ENCODE measurements around the gene ARAF.

ARAF gene

DNA sequence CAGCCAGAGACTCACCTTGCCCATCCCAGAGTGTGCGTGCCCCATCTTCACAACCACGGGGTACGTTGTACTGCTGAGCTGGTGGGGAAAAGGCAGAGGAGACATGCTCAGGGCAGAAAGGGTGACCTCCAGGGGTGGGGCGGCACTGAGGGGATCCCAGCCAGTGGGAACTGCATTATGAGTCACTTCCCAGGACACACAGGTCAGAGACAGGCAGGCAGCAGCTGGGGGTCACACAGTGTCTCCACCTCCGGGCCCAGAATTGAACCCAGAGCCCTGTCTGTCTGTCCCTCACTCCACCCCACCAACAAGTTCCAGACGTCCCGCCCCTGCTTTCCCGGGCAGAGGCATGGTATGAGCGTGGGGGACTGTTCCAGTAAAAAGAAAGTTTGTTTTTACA is 16.4 kb downstream of the ARAF start:
- H3K36me3 ChIP-seq (ENCODE audit: insufficient read depth, low read length) = no peaks in the 10 kb centered on the region
- H3K27me3 ChIP-seq (ENCODE audit: control insufficient read depth in 1 of 2, insufficient read depth in 2 of 2, low read length in 2 of 2) = peaks cover 0 to 20% of the 10 kb centered on the region in 2 donors
- no peak overlapping the region for H3K9ac ChIP-seq (ENCODE audit: low read length)
- H3K9me3 ChIP-seq (ENCODE audit: low read length) = no peaks in the 10 kb centered on the region
- H3K27ac ChIP-seq (ENCODE audit: low read depth, low read length) = no peak overlapping the region
- no peak overlapping the region for H3K4me3 ChIP-seq (ENCODE audit: low read depth in 1 of 2, low read length in 2 of 2)
- H3K4me1 ChIP-seq (ENCODE audit: insufficient read depth, low read length) = peaks cover 7% of the 10 kb centered on the region

DNA sequence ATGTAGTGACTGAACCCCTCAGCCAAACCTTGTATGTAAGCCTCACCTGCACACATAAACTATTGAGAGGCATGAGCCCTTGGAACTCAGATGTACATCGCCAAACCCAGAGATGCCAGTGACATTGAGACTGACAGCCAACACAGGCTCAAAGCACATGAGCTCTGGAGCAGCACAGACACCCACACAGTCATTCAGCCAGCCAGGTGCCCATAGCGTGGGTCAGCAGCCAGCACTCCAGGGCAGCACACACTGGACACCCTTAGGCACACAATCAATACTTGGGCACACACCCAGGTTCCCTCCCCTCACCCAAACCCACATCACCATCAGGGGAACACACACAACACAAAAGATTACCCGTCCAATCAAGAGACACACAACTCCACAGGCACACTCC is 16.9 kb downstream of the ARAF start:
- Histone ChIP-seq H3K27ac (ENCODE audit: low read depth, low read length) (no peak overlapping the region), H3K9me3 (ENCODE audit: low read length) (no peaks in the 10 kb centered on the region), H3K4me3 (ENCODE audit: low read depth in 1 of 2, low read length in 2 of 2) (no peak overlapping the region), H3K9ac (ENCODE audit: low read length) (no peak overlapping the region), H3K4me1 (ENCODE audit: insufficient read depth, low read length) (peaks cover 6% of the 10 kb centered on the region), H3K27me3 (ENCODE audit: control insufficient read depth in 1 of 2, insufficient read depth in 2 of 2, low read length in 2 of 2) (peaks cover 0 to 17% of the 10 kb centered on the region in 2 donors), H3K36me3 (ENCODE audit: insufficient read depth, low read length) (no peaks in the 10 kb centered on the region)

- Histone ChIP-seq H3K9me3 (ENCODE audit: low read length) (no peaks in the 10 kb centered on the region), H3K27me3 (ENCODE audit: control insufficient read depth in 1 of 2, insufficient read depth in 2 of 2, low read length in 2 of 2) (peaks cover 0 to 9% of the 10 kb centered on the region in 2 donors), H3K4me1 (ENCODE audit: insufficient read depth, low read length) (no peaks in the 10 kb centered on the region), H3K9ac (ENCODE audit: low read length) (no peak overlapping the region), H3K27ac (ENCODE audit: low read depth, low read length) (no peak overlapping the region), H3K36me3 (ENCODE audit: insufficient read depth, low read length) (no peaks in the 10 kb centered on the region), H3K4me3 (ENCODE audit: low read depth in 1 of 2, low read length in 2 of 2) (no peak overlapping the region)
Measured at GRCh38 chrX:47578692-47579091, 17.7 kb downstream of the ARAF start.

- Histone ChIP-seq H3K4me3 (ENCODE audit: low read depth in 1 of 2, low read length in 2 of 2) (no peak overlapping the region), H3K27ac (ENCODE audit: low read depth, low read length) (no peak overlapping the region), H3K9ac (ENCODE audit: low read length) (no peak overlapping the region), H3K27me3 (ENCODE audit: control insufficient read depth in 1 of 2, insufficient read depth in 2 of 2, low read length in 2 of 2) (peaks cover 0 to under 1% of the 10 kb centered on the region in 2 donors), H3K36me3 (ENCODE audit: insufficient read depth, low read length) (no peaks in the 10 kb centered on the region), H3K4me1 (ENCODE audit: insufficient read depth, low read length) (no peaks in the 10 kb centered on the region), H3K9me3 (ENCODE audit: low read length) (no peaks in the 10 kb centered on the region)
Measured at GRCh38 chrX:47579537-47579936, 18.5 kb downstream of the ARAF start.

GRCh38 chrX:47581731-47582647 is 21.0 kb downstream of the ARAF start, which contains the start of gene TIMP1:
Gene TIMP1 (plus strand): TSS chrX:47582436. CDS start chrX:47583416, 980 bp downstream.
- Histone ChIP-seq H3K27ac (ENCODE audit: low read depth, low read length) (peak within 1 kb of the TSS; percentile 67), H3K36me3 (ENCODE audit: insufficient read depth, low read length) (no peaks in the 10 kb centered on the region), H3K9me3 (ENCODE audit: low read length) (no peaks in the 10 kb centered on the region), H3K27me3 (ENCODE audit: control insufficient read depth in 1 of 2, insufficient read depth in 2 of 2, low read length in 2 of 2) (no peaks in the 10 kb centered on the region), H3K9ac (ENCODE audit: low read length) (peak within 1 kb of the TSS; percentile 39), H3K4me3 (ENCODE audit: low read depth in 1 of 2, low read length in 2 of 2) (peak within 1 kb of the TSS; percentile 2 to 21), H3K4me1 (ENCODE audit: insufficient read depth, low read length) (no peaks in the 10 kb centered on the region)

DNA sequence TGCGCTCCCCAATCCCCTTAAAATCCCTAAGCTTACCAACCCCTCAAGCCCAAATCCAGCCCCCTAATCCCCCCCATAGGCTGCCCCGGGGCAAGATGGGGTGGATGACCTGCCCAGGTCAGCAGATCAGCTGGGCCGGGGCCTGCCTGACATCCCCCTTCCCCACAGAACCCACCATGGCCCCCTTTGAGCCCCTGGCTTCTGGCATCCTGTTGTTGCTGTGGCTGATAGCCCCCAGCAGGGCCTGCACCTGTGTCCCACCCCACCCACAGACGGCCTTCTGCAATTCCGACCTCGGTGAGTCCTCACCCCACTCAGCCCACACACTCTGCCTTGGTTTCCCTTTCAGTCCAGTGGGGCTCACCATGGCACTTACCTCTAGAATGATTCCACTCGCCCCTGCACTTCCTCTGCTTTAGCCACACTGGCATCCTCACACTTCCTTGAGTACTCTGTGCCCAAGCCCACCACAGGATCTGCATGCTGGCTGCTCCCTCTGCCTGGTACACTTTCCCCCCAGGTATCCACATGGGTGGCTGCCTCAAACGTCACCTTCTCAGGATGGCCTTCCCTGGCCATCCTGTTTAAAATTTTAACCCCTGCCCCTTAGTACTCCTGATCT is 22.3 kb downstream of the ARAF start:
- Histone ChIP-seq H3K36me3 (ENCODE audit: insufficient read depth, low read length) (no peaks in the 10 kb centered on the region), H3K9me3 (ENCODE audit: low read length) (no peaks in the 10 kb centered on the region), H3K4me1 (ENCODE audit: insufficient read depth, low read length) (no peaks in the 10 kb centered on the region), H3K27me3 (ENCODE audit: control insufficient read depth in 1 of 2, insufficient read depth in 2 of 2, low read length in 2 of 2) (no peaks in the 10 kb centered on the region), H3K9ac (ENCODE audit: low read length) (peak overlapping the region; percentile 39), H3K4me3 (ENCODE audit: low read depth in 1 of 2, low read length in 2 of 2) (no peak overlapping the region), H3K27ac (ENCODE audit: low read depth, low read length) (no peak overlapping the region)

DNA sequence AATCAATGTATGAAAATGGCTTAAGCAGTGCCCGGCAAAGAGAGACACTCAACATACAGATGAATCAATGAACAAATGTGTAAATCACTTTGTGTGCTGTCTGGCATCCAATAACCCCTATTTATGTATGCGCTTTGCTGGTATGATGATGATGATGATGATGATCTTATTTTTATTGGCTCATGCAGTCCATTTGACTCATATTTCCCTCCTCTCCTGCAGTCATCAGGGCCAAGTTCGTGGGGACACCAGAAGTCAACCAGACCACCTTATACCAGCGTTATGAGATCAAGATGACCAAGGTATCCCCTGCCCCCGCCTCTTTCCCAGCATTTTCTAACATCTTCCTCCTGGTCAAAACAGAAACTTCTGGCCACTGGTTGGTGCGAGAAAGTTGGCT is 23.7 kb downstream of the ARAF start:
- H3K27ac ChIP-seq (ENCODE audit: low read depth, low read length) = no peak overlapping the region
- no peaks in the 10 kb centered on the region for H3K9me3 ChIP-seq (ENCODE audit: low read length)
- H3K4me3 ChIP-seq (ENCODE audit: low read depth in 1 of 2, low read length in 2 of 2) = no peak overlapping the region
- no peaks in the 10 kb centered on the region for H3K4me1 ChIP-seq (ENCODE audit: insufficient read depth, low read length)
- H3K9ac ChIP-seq (ENCODE audit: low read length) = no peak overlapping the region
- no peaks in the 10 kb centered on the region for H3K36me3 ChIP-seq (ENCODE audit: insufficient read depth, low read length)
- H3K27me3 ChIP-seq (ENCODE audit: control insufficient read depth in 1 of 2, insufficient read depth in 2 of 2, low read length in 2 of 2) = no peaks in the 10 kb centered on the region

DNA sequence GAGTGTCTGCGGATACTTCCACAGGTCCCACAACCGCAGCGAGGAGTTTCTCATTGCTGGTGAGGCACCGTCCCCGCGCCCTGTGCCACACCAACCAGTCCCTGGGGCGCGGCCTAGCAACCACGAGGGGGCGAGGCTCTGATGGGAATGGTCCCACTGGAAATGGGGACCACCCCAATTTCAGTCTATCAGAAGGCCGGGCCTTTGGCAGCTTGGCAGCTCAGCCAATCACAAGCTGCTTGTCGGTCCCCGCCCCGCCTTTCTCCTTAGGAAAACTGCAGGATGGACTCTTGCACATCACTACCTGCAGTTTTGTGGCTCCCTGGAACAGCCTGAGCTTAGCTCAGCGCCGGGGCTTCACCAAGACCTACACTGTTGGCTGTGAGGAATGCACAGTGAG is 24.3 kb downstream of the ARAF start:
- H3K9me3 ChIP-seq (ENCODE audit: low read length) = no peaks in the 10 kb centered on the region
- H3K4me3 ChIP-seq (ENCODE audit: low read depth in 1 of 2, low read length in 2 of 2) = no peak overlapping the region
- no peak overlapping the region for H3K27ac ChIP-seq (ENCODE audit: low read depth, low read length)
- H3K4me1 ChIP-seq (ENCODE audit: insufficient read depth, low read length) = no peaks in the 10 kb centered on the region
- no peaks in the 10 kb centered on the region for H3K36me3 ChIP-seq (ENCODE audit: insufficient read depth, low read length)
- H3K27me3 ChIP-seq (ENCODE audit: control insufficient read depth in 1 of 2, insufficient read depth in 2 of 2, low read length in 2 of 2) = no peaks in the 10 kb centered on the region
- no peak overlapping the region for H3K9ac ChIP-seq (ENCODE audit: low read length)

GRCh38 chrX:47586043-47586787 is 25.2 kb downstream of the ARAF start:
- Histone ChIP-seq H3K4me1 (ENCODE audit: insufficient read depth, low read length) (no peaks in the 10 kb centered on the region), H3K27me3 (ENCODE audit: control insufficient read depth in 1 of 2, insufficient read depth in 2 of 2, low read length in 2 of 2) (no peaks in the 10 kb centered on the region), H3K27ac (ENCODE audit: low read depth, low read length) (no peak overlapping the region), H3K9ac (ENCODE audit: low read length) (no peak overlapping the region), H3K9me3 (ENCODE audit: low read length) (no peaks in the 10 kb centered on the region), H3K36me3 (ENCODE audit: insufficient read depth, low read length) (no peaks in the 10 kb centered on the region), H3K4me3 (ENCODE audit: low read depth in 1 of 2, low read length in 2 of 2) (no peak overlapping the region)

DNA sequence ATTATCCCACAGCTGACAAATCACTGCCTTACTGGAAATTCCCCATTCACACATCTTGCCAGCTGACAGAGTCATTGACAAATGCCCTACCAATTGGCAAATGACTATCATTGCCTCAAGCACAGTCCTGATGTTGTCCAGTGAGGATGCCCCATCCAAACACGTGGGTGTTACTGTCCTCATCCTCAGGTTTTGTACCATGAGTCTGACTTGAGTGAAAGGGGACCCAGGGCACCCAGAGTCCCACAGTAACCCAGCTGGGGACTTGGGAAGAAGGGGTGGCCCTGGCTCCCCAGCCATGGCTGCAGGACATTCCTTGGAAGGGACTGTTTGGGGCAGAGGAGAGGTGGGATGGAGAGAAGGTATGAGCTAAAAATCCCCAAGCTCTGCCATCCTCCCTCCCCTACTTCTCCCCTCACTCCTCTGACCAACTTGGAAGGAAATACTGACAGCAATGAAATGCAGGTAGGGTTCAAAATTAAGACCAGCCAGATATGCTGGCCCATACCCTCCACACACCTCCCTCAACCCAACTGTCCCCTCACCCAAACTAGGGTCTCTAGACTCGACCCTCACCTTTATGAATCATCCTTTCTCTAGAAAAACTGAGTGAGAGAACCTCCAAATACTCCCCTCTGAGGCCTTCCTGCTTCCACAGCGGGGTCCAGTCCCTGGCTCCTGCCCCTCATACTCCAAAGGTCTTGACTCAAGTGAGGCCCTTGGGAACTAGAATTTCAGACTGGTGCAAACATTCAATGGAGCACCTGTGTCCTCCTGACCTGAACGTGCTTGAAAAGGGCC is 26.3 kb downstream of the ARAF start:
- no peak overlapping the region for H3K4me3 ChIP-seq (ENCODE audit: low read depth in 1 of 2, low read length in 2 of 2)
- no peak overlapping the region for H3K9ac ChIP-seq (ENCODE audit: low read length)
- no peaks in the 10 kb centered on the region for H3K4me1 ChIP-seq (ENCODE audit: insufficient read depth, low read length)
- H3K36me3 ChIP-seq (ENCODE audit: insufficient read depth, low read length) = no peaks in the 10 kb centered on the region
- no peak overlapping the region for H3K27ac ChIP-seq (ENCODE audit: low read depth, low read length)
- no peaks in the 10 kb centered on the region for H3K9me3 ChIP-seq (ENCODE audit: low read length)
- H3K27me3 ChIP-seq (ENCODE audit: control insufficient read depth in 1 of 2, insufficient read depth in 2 of 2, low read length in 2 of 2) = no peaks in the 10 kb centered on the region

Data from muscle layer of colon (tissue), 2 donors.